NOMO-1 (cell line): ENCODE data around the gene POU2F1.
"Not testable (repeated sequence)": the region's sequence is repeated elsewhere in the genome, so short reads cannot be mapped to it uniquely, and the experiment has no call there.

Experiments
- DNase-seq, 2 experiments: peaks; one replicate each; lab custom pipeline; 2025; ENCODE audit not compliant: unreplicated experiment in 2 of 2; lab: John Stamatoyannopoulos, UW

The POU2F1 gene

DNA sequence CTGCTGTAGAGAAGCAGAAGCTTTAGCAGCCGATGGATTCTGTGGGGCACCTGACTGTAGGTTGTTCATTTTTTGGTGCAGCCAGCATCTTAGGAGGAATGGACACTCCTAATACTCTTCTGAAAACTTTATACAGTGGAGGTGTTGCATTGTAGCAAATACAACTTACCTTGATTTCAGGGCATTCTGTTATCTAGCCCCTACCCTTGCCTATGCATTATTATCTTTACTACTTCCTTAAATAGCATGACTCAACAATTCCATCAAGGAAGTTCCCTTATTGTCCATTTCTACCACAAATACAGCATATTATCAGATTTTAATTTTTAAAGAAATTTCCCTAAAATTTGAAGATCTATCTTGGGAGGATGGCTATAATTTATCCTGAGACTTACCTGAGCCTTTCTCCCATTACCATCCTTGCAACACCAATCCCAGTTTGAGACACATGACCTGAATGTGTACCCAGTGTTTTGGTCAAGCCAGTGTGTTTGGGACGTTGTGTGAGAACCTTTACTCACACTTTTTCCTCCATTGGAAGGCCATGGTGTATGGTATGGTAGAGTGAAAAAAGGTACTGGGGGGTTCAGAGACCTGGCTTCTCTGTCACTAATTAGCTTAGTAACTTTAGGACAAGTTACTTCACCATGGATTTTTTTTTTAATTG, 9.2 kb downstream of the POU2F1 start:
- peak; percentile 39 to 85 for DNase-seq

DNA sequence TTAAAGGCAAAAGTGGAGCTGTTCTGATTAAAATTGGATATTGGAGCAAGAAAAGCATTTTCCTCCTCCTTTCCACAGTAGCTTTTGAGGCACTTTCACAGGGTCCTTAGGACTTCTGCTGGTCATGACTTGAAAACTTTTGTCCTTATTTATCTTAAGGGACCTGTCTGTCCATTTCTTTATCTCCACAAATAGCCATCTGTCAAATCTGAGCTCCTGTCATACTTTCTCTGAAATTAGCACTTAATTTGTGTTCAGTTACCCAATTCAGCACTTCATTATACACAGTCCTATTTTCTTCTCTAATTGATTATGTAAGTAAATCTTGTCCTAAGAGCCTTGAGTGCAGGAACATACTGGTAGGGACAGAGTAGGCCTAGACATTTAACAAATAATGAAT, 9.8 kb downstream of the POU2F1 start:
- DNase-seq: no peak

DNA sequence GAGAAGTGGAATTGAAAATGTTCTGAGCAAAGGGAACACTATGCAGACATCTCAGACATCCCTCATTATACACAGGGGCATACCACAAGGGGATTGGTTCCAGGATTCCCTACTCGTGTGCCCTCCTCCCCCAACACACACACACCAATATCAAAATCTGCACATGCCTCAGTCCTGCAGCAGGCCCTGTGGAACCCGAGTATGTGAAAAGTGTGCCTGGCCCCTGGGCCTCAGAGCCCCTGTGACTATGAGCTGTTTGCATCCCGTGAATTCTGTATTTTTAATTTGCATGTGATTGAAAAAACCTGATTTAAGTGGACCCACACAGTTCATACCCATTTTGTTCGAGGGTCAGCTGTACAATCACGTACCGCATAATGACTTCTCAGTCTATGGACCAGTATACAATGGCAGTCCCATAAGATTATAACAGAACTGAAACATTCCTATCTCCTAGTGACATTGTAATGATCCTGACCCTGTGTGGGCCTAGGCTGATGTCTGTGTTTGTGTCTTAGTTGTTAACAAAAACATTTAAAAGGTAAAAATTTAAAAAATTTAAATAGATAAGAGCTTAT, 11.3 kb downstream of the POU2F1 start:
- no peak for DNase-seq

DNA sequence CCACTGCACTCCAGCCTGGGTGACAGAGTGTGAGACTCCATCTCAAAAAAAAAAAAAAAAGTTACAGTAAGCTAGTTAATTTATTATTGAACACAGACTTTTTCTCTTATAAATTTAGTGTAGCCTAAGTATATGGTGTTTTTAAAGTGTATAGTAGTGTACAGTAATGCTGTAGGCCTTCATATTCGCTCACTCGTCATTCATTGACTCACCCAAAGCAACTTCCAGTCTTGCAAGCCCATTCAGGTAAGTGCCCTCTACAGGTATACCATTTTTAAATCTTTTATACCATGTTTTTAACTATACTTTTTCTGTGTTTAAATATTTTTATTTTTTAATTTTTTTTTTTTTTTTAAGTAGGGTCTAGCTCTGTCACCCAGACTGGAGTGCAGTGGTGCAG, 12.1 kb downstream of the POU2F1 start:
- DNase-seq: no peak

DNA sequence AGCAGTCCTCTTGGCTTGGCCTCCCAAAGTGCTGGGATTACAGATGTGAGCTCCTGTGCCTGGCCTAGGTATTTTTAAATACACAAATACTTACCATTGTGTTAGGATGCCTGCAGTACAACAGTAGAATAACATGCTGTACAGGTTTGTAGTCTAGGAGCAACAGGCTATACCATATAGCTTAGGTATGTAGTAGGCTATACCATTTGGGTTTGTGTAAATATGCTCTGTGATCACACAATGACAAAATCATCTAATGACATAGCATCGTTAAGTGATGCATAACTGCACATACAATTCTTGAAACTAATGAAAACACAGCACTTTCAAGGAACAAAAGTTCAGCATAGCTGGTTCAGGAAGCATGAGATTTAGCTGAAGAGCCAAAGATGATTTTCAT, 12.7 kb downstream of the POU2F1 start:
- no peak for DNase-seq

DNA sequence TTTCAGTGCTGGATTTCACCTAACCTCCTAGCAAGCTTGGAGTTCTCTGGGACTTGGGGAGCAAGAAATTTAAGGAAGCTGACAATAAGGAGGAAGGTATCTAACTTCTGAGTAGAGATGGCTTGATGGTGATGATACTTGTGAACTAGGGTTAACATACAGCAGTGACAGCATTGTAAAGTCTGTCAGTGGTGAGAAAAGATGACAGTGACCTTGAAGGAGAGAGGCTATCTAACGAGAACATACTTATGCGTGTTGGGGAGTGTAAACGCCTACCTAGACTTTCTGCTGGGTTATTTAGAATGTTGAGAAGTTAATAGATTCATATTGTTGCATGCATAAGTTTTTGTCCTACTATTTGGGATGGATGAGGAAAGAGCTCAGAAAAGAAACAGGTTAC, 16.3 kb downstream of the POU2F1 start:
- DNase-seq: no peak

DNA sequence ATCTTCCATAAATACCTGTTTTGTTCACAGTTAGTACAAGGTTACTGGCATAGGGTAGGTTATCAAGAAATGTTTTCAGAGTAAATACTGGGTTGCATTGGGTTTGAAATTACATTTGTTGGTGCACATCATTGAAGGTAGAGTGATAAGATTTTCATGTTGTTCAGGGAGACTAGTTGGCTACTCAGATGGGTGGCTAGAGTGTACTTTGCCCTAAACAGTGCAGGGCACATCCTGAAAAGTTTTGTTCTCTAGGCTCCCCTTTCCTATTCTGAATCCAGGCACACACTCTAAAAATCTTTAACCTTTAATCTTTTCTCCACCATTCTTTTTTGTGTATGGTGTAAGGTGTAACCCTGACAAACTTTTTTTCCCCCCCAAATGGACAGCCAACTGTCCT, 18.0 kb downstream of the POU2F1 start:
- no peak for DNase-seq

DNA sequence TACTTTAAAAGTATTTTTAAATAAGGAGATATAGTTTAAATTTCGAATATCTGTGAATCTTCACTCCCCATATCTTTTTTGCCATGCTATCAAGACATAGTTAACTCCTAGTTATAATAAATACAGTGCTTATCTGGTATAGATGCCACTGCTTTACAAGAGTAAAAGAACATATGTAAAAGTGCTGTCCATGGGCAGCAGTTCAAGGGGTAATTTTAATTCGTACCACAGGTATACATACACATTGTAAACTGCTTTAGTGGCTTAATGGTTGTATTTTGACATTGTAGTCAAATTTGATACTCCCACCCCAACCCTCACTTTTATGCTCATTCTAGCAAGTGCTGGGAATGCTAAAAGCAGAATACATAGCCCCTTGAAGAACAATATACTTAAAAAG, 18.6 kb downstream of the POU2F1 start:
- no peak for DNase-seq

DNA sequence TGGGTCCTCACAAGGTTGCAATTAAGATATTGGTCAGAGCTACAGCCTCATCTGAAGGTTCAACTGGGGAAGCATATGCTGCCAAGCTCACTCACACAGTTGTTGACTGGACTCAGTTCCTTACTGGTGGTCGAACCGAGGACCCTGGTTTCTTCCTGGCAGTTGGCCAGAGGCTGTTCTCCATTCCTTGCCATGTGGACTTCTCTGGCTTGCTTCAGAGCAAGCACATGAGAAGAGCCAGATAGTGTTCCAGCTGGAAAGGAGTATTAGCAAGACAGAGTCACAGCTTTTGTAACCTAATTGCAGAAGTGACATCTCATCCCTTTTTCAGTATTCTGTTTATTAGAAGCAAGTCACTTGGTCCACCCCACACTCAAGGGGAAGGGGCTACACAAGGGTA, 23.6 kb downstream of the POU2F1 start:
- no peak for DNase-seq

DNA sequence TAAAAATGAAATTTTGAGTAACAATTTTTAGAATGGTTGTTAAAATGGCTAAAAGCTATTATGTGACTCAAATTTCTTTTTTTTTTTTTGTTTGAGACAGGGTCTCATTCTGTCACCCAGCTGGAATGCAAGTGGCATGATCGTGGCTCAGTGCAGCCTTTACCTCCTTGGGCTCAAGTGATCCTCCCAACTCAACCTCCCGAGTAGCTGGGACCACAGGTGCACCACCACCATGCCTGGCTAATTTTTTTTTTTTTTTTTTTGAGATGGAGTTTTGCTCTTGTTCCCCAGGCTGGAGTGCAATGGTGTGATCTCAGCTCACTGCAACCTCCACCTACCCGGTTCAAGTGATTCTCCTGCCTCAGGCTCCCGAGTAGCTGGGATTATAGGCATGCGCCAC, 24.5 kb downstream of the POU2F1 start:
- DNase-seq: not testable (repeated sequence)

DNA sequence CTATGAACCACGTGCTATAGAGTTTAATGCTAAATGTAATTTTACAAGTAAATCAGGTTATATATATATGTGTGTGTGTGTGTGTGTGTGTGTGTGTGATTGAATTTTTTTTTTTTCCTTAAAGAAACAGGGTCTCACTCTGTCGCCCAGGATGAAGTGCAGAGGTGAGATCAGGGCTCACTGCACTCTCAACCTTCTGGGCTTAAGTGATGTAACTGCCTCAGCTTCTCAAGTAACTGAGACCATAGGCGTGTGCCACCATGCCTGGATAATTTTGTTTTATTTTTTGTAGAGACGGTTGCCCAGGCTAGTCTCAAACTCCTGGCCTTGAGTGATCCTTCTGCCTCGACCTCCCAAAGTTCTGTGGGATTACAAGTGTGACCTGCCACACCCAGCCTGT, 26.3 kb downstream of the POU2F1 start:
- DNase-seq: no peak

DNA sequence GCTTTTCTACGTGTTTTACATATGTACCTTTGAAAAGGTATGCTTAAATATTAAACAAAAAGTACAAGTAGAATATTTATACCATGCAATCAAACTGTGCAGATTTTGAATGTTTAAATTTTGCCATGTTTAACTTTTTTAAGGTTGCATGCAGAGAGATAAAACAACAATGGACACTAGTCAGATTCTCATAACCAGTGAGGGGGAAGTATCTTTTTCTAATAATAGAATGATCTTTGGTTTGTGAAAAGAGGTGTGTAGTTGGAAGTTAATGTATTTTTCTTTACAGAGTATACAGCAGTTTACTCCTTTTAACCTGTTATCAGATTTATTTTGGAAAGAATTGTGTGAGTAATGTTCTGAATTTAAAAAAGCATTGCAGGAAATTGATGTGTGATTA, 27.1 kb downstream of the POU2F1 start:
- no peak for DNase-seq

DNA sequence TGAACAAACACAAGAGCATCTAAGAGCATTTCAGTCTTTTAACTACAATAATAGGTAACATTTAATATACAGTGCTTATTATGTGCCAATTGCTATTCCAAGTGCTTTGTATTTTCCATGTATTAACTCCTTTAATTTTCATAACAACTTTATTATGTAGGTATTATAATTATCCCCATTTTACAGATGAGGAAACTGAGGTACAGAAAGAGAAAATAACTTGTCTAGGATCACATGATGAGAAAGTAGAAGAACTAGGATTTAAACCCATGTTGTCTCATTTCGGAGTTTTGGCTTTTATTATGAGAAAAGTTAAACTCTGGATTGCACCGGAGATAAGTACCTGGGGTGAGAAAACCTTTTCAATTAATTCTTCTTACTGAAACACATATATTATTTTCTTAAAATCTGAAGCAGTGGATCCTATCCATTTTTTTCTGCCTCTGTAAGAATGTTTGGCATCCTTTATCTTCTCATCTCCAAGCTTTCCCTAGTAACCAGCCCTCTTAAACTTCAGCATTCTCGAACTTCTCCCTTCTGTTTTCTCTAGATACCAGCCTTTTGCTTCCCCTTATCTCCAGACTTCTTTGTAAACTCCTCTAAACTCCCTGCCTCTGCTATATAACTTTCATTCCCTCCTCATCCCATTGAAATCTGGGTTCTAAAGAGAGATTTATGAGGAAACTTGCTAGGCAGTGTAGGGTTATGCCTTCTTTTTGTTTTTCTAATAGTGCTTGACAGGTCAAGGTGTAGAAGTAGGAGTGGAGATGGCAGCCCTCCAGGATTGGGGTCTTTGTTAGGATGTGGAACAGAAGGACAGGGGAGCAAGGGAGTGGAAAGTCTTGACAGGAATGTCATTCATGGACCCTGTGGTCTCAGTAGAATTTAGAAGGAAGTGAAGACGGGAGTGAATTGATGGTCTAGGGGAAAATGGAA, 28.3 kb downstream of the POU2F1 start:
- DNase-seq: no peak

DNA sequence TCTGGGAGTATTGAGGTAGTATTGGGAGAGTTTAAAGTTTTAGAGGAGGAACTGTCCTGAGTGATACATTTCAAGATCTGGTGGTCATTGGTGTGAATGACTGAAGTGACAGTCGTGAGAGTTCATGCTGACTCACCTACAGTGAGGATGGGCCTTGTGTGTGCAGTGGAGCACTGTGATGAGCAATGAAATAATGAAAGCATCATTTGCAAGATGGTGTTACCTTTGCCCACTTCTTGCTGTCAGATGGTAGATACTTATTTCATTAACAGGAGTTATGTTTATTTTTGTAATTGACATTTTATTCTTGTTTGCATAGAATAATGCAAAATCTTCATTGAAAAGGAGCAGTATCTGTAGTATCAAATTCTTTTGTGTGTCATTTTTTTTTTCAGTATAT, 29.0 kb downstream of the POU2F1 start:
- DNase-seq: no peak

DNA sequence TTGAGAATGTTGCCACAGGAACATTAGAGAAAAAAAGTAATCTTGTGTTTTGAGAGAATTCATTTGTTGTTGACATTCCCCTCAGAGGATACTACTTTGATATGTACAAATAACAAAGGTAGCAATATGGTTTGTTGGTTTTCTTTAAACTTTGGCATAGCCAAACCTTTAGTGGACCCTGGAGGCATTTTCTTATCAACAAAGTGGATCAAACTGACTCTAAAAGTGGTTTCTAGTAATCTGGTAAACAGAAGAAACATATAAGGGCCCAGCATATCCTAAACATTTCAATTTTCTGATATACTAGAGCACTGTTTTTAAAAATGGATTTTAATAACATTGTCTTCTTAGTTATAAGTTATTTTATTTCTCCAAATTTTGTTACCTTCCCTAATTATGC, 29.8 kb downstream of the POU2F1 start:
- no peak for DNase-seq

DNA sequence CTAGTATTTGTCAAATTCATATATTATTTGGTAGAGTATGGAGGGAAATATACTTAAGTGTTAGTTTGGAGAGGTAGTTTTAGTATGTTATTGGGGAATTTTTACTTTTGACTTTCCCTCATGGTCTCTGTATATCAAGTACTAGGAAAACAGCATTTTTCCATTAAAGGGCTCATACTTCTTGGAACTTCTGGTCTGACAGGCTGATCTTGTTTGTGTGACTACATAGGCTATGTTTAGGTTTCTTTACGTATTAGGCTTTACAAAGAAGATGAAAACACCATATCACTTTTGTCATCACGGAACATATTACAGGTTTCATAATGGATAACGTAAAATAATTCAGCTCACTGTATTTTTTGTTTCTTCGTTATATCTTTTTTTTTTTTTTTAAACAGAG, 30.8 kb downstream of the POU2F1 start:
- DNase-seq: no peak

DNA sequence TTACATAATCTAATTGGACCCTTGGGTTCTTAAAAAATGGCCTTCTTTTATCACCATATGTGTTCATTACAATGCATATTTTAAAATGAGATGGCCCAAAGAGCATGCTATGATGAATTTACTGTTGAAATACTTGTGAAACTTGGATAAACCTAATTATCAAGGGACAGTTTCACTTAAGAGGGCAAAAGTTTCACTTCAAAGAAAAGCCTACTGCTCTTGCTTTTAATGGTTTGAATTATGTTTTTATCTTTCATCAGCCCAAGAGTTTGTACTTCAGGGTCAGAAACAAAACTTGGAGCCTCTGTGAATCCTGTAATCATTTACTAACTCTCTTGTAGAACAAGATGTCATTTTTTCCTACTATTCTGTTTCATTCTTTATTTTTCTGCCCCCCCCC, 32.3 kb downstream of the POU2F1 start:
- no peak for DNase-seq

DNA sequence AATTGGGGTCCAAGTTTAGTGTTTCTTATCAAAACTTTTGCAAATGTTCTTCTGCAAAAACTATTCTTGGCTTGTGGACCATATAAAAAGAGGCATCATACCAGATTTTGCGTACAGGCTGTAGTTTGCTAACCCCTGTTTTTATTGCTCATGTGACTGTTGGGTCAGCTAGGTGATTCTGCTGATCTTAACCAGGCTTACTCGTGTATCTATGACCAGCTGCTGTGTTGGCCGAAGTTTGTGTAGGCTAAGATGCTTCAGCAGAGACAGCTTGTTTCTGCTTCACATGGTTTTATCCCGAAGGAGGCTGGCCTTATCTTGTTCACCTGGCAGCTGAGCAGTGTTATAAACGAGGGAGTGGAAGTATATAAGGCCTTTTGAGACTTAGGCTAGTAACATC, 38.2 kb downstream of the POU2F1 start:
- no peak for DNase-seq

DNA sequence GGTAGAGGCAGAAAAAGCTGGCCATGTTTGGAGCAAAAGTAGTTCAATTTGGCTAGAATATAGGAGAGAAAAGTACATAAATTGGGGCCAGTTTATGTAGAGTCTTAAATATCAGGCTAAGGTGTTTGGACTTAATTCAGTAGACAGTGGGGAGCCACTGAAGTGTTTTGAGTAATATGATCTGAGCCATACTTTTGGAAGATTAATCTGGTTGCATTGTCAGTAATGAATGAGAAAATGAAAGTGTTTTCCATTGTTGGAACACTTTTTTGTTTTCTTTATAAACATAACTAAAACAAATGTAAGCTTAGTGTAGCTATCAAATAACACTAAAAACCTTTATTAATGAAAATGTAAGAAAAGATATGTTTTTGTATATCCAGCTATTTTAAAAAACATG, 42.1 kb downstream of the POU2F1 start:
- DNase-seq: no peak

DNA sequence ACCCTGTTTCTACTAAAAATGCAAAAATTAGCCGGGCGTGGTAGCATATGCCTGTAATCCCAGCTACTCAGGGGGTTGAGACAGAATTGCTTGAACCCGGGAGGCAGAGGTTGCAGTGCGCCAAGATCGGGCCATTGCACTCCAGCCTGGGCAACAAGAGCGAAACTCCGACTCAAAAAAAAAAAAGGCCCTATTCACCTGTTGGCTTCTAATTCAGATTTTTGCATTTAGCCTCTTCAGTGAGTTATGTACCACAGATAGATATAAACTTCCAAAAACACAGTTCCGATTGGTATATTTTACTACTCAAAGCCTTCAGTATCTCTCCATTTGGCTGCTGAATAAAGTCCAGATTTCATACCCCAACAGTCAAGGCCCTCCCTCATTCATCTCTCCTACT, 42.7 kb downstream of the POU2F1 start:
- no peak for DNase-seq

DNA sequence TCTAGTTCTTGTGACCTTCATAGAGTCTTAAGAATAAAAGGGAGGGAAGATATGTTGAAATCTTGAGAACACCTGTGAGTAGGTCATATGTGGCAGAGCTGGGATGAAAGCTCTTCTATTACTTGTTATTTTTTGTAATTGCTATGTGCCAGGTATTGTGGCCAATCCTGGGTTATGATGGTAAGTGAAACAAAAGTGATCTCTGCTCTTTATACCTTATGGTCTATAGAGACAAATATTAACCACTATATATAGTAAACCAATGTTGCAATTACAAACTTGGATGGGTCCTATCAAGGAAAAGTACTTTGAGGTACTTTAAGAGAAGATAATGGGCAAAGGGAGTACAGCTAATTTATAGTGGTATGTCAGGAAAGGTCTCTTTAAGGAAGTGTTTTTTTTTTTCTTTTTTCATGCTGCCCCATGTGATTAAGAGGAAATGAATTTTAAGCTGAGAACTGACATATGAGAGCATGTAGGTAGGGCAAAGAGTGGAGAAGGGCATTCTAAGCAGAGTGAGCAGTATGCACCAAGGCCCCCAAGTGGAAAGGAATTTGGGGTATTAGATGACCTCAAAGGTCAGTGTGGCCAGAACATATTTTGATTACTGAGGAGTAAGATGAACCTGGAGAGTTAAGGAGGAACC, 43.3 kb downstream of the POU2F1 start:
- peak in 1 of 2 experiments; percentile 73 for DNase-seq
